ENCODE results near the gene UBE2E2.
A peak's percentile ranks its signal among the peaks of the same experiment; 100 is the strongest.

UBE2E2 gene

GRCh38 chr3:23193831-23194230 is 9.3 kb upstream of the UBE2E2 start:
- no peak for DNase-seq (ENCODE audit: low read depth, low spot score)

GRCh38 chr3:23198801-23199200 is 4.3 kb upstream of the UBE2E2 start:
- peak; percentile 56 for DNase-seq (ENCODE audit: low read depth, low spot score)

- no peak for DNase-seq (ENCODE audit: low read depth, low spot score)
These were observed 3.5 kb upstream of the UBE2E2 start for GRCh38 chr3:23199649-23200048.

- no peak for DNase-seq (ENCODE audit: low read depth, low spot score)
These were observed 1.8 kb upstream of the UBE2E2 start for GRCh38 chr3:23201154-23201838.

GRCh38 chr3:23202203-23202920 is 765 bp upstream of the UBE2E2 start:
- DNase-seq (ENCODE audit: low read depth, low spot score): no peak

- no peak for DNase-seq (ENCODE audit: low read depth, low spot score)
These were observed 692 bp downstream of the UBE2E2 start for GRCh38 chr3:23203708-23204330.

- DNase-seq (ENCODE audit: low read depth, low spot score): no peak
These were observed 3.2 kb downstream of the UBE2E2 start for GRCh38 chr3:23206366-23206765.

GRCh38 chr3:23209103-23209502 is 6.0 kb downstream of the UBE2E2 start:
- no peak for DNase-seq (ENCODE audit: low read depth, low spot score)

GRCh38 chr3:23209747-23210487 is 6.8 kb downstream of the UBE2E2 start:
- no peak for DNase-seq (ENCODE audit: low read depth, low spot score)

GRCh38 chr3:23213813-23214212 is 10.7 kb downstream of the UBE2E2 start:
- no peak for DNase-seq (ENCODE audit: low read depth, low spot score)

- peak; percentile 24 for DNase-seq (ENCODE audit: low read depth, low spot score)
These were observed 14.9 kb downstream of the UBE2E2 start for GRCh38 chr3:23217872-23218554.

GRCh38 chr3:23219117-23219516 is 16.0 kb downstream of the UBE2E2 start:
- DNase-seq (ENCODE audit: low read depth, low spot score): peak; percentile 67

- no peak for DNase-seq (ENCODE audit: low read depth, low spot score)
These were observed 16.4 kb downstream of the UBE2E2 start for GRCh38 chr3:23219552-23219951.

GRCh38 chr3:23221136-23221535 is 18.0 kb downstream of the UBE2E2 start:
- no peak for DNase-seq (ENCODE audit: low read depth, low spot score)

- DNase-seq (ENCODE audit: low read depth, low spot score): peak; percentile 59
These were observed 28.9 kb downstream of the UBE2E2 start for GRCh38 chr3:23232016-23232415.

GRCh38 chr3:23232854-23233253 is 29.7 kb downstream of the UBE2E2 start:
- DNase-seq (ENCODE audit: low read depth, low spot score): no peak

GRCh38 chr3:23235264-23235663 is 32.1 kb downstream of the UBE2E2 start:
- DNase-seq (ENCODE audit: low read depth, low spot score): no peak

- DNase-seq (ENCODE audit: low read depth, low spot score): no peak
These were observed 33.8 kb downstream of the UBE2E2 start for GRCh38 chr3:23236890-23237289.

- no peak for DNase-seq (ENCODE audit: low read depth, low spot score)
These were observed 35.0 kb downstream of the UBE2E2 start for GRCh38 chr3:23238156-23238555.

- no peak for DNase-seq (ENCODE audit: low read depth, low spot score)
These were observed 35.5 kb downstream of the UBE2E2 start for GRCh38 chr3:23238578-23238977.

- DNase-seq (ENCODE audit: low read depth, low spot score): no peak
These were observed 36.3 kb downstream of the UBE2E2 start for GRCh38 chr3:23239211-23240068.
